ENCODE measurements around the gene UBA52. TPM values are rescaled to one million over a fixed set of nuclear protein-coding genes. Genes with fewer than 3 reads are reported as not detected.

UBA52 gene
- total RNA-seq, 6 donors from 2014 or later, result 127 to 988 (median 458) TPM

DNA sequence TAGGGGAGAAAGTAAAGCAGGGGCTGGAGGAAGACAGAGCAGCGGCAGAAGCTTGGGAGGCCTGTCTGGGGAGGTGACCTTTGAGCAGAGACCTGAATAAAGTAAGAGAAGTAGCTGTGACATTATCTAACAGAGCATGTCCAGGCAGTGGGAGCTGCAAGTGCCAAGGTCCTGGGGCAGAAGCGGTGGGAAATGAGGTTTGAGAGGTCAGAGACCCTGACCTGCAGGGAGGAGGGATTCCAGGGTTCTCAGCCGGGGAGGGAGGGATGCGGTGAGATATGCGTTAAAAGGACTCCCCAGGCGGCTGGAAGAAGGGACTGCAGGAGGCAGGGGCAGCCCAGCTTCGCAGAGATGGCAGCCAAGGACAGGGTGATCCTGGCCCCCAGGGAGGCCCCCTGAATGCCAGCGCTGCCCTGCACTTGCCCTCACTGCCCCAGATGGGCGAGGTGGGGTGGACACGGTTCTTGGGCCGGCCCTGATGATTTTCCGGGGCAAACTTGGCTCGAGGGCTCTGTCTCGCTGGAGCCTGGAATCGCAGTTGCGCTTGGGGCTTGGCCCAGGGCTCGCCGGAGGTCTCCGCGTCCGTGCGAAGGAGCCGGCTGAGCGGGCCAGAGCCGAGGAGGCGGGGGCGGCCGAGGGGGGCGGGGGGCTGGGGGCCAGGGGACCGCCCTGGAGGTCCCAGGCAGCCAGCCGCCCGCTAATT lies 31.7 kb downstream of the UBA52 start:
- Histone ChIP-seq H3K36me3 (no peaks in the 10 kb centered on the region), H3K4me3 (peak overlapping the region in 1 of 4 donors; percentile 4), H3K27ac (no peak overlapping the region), H3K4me1 (peaks cover 18 to 38% (median 25%) of the 10 kb centered on the region in 4 donors), H3K9me3 (no peaks in the 10 kb centered on the region), H3K27me3 (peaks cover 0 to 46% (median 32%) of the 10 kb centered on the region in 4 donors)
- peak in 1 of 2 donors; percentile 4 for ATAC-seq (ENCODE audit: low FRiP score in 2 of 2)
- peak in 1 of 2 donors; percentile 73 for DNase-seq
- 24 to 37% methylated on average over 6 to 14 of the region's 32 CpGs for WGBS, 2 donors
- TF ChIP-seq EP300 (IDR thresholded peaks at IDR 0.05), result no peak
- TF ChIP-seq CTCF (IDR thresholded peaks at IDR 0.05), result peak in 4 of 6 experiments; percentile 12 to 40 (median 16)

DNA sequence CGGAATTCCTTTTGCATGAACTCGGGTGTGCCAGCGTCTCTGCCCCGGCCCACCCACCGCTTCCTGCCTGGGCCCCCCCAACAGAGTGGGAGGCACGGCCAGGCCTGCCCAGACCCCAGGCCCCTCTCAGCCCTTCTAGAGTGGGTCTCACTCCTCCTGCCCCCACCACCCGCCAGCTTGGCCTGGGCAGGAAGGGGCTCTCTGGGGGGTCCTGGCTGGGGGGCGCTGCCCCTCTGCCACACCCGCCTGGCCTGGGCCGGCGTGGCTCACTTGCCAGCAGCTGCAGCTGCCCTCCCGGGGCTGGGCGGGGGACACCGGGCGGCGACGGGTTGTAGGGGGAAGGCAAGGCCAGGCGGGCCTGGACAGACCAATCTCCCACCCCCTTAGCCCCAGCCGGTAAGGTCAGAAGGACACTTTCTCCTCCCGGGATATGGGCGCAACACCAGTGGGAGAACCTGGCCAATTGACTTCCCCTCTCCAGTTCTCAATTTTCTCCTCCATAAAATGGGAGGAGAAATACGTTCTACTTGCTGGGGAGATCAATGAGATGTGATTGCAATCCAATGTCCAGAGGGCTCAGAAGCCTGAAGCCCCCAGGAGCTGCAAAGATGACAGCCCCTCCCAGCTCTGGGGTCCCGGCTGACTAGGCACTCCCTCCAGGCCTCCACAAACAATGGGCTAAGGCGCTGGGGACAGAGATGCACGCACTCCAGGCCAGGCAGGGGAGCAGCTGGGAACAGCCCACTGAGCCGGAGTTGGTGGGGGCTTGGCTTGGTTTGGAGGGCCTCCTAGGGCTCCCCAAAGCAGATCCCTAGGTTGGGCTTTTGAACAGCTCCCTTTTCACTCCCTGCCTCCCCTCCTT lies 32.5 kb downstream of the UBA52 start:
- no peaks in the 10 kb centered on the region for H3K36me3 ChIP-seq
- DNase-seq (peak in 1 of 2 donors; percentile 70), ATAC-seq (ENCODE audit: low FRiP score in 2 of 2) (no peak)
- whole genome bisulfite sequencing, 2 donors, result 25 to 38% methylated on average over 13 to 14 of the region's 26 CpGs
- H3K27ac ChIP-seq, result no peak overlapping the region
- H3K27me3 ChIP-seq, result peaks cover 0 to 47% (median 33%) of the 10 kb centered on the region in 4 donors
- H3K4me3 ChIP-seq, result peak overlapping the region in 1 of 4 donors; percentile 4
- H3K4me1 ChIP-seq, result peaks cover 18 to 38% (median 25%) of the 10 kb centered on the region in 4 donors
- H3K9me3 ChIP-seq, result no peaks in the 10 kb centered on the region
- TF ChIP-seq POLR2A (IDR thresholded peaks at IDR 0.05) (no peak), CTCF (IDR thresholded peaks at IDR 0.05) (no peak), POLR2AphosphoS5 (IDR thresholded peaks at IDR 0.05) (no peak), EP300 (IDR thresholded peaks at IDR 0.05) (no peak)

- no peak for TF ChIP-seq EP300 (IDR thresholded peaks at IDR 0.05)
- TF ChIP-seq CTCF (IDR thresholded peaks at IDR 0.05), result no peak
- TF ChIP-seq POLR2A (IDR thresholded peaks at IDR 0.05), result no peak
- TF ChIP-seq POLR2AphosphoS5 (IDR thresholded peaks at IDR 0.05), result no peak
- H3K9me3 ChIP-seq, result no peaks in the 10 kb centered on the region
- H3K4me1 ChIP-seq, result peaks cover 18 to 43% (median 26%) of the 10 kb centered on the region in 4 donors
- no peak overlapping the region for H3K4me3 ChIP-seq
- H3K36me3 ChIP-seq, result no peaks in the 10 kb centered on the region
- H3K27me3 ChIP-seq, result peaks cover 0 to 53% (median 33%) of the 10 kb centered on the region in 4 donors
- no peak for DNase-seq
- 23 to 31% methylated on average over 10 of the region's 10 CpGs for WGBS, 2 donors
- no peak for ATAC-seq (ENCODE audit: low FRiP score in 2 of 2)
- H3K27ac ChIP-seq, result no peak overlapping the region
Measured at GRCh38 chr19:18604820-18605159, 33.1 kb downstream of the UBA52 start.

DNA sequence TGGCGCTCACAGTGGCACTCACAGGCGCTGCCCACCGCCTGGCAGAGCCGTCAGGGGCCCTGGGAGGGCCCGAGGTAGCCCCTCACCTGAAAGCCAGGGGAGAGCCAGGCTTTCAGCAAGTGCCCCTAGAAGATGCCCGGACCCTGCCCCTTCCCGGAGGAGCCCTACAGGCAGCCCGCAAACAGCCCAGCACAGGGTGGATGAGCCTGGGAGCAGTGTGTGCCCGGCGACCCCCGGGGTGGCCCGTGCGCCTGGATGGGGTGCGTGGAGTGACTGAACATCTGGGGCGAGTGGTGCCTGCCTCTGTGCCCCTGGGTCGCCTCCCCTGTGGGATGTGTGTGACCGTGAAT lies 33.5 kb downstream of the UBA52 start:
- Histone ChIP-seq H3K4me3 (peak overlapping the region in 3 of 4 donors; percentile 28 to 38 (median 31)), H3K4me1 (peaks cover 19 to 47% (median 28%) of the 10 kb centered on the region in 4 donors), H3K27me3 (peaks cover 0 to 57% (median 34%) of the 10 kb centered on the region in 4 donors), H3K9me3 (no peaks in the 10 kb centered on the region), H3K36me3 (no peaks in the 10 kb centered on the region), H3K27ac (no peak overlapping the region)
- peak in 1 of 2 donors; percentile 80 for DNase-seq
- no peak for TF ChIP-seq POLR2AphosphoS5 (IDR thresholded peaks at IDR 0.05)
- TF ChIP-seq EP300 (IDR thresholded peaks at IDR 0.05), result no peak
- TF ChIP-seq POLR2A (IDR thresholded peaks at IDR 0.05), result no peak
- no peak for TF ChIP-seq CTCF (IDR thresholded peaks at IDR 0.05)
- 18% methylated on average over 6 of the region's 17 CpGs; no CpG with 5 or more reads in 1 of the 2 donors for WGBS, 2 donors
- ATAC-seq (ENCODE audit: low FRiP score in 2 of 2), result no peak
